HG03442 (cell line): Measurements from ENCODE around the gene PEX3.
A peak's percentile ranks its signal among the peaks of the same experiment; 100 is the strongest.
"Not testable (repeated sequence)": the region's sequence is repeated elsewhere in the genome, so short reads cannot be mapped to it uniquely, and the experiment has no call there.

ENCODE experiments used
- ATAC-seq: cut with Tn5 transposase; IDR thresholded peaks from one replicate; pipeline ENCODE4 v1.9.1; 2021; ENCODE audit warnings: mild to moderate bottlenecking, moderate library complexity; ENCODE audit not compliant: unreplicated experiment

The PEX3 gene

GRCh38 chr6:143506199-143506598 is 55.6 kb downstream of the PEX3 start:
- no peak for ATAC-seq

- no peak for ATAC-seq
Observed at GRCh38 chr6:143506620-143507019, 56.0 kb downstream of the PEX3 start.

GRCh38 chr6:143507358-143508145 is 56.9 kb downstream of the PEX3 start:
- no peak for ATAC-seq

- not testable (repeated sequence) for ATAC-seq
Observed at GRCh38 chr6:143510326-143510725, 59.7 kb downstream of the PEX3 start.

GRCh38 chr6:143510991-143511891 is 60.6 kb downstream of the PEX3 start, which contains the start of gene FUCA2:
FUCA2 (minus strand) TSS chr6:143511720; CDS start chr6:143511634, 86 bp downstream.
- peak; percentile 56 for ATAC-seq

GRCh38 chr6:143513410-143513809 is 62.8 kb downstream of the PEX3 start:
- ATAC-seq: no peak

- no peak for ATAC-seq
Observed at GRCh38 chr6:143515061-143515760, 64.6 kb downstream of the PEX3 start.

GRCh38 chr6:143515766-143516355 is 65.3 kb downstream of the PEX3 start:
- no peak for ATAC-seq

- no peak for ATAC-seq
Observed at GRCh38 chr6:143516690-143517446, 66.3 kb downstream of the PEX3 start.

- no peak for ATAC-seq
Observed at GRCh38 chr6:143517447-143517773, 66.8 kb downstream of the PEX3 start.

- ATAC-seq: no peak
Observed at GRCh38 chr6:143522039-143522600, 71.5 kb downstream of the PEX3 start.

- ATAC-seq: no peak
Observed at GRCh38 chr6:143525356-143525755, 74.8 kb downstream of the PEX3 start.

GRCh38 chr6:143527677-143528076 is 77.1 kb downstream of the PEX3 start:
- ATAC-seq: no peak

- no peak for ATAC-seq
Observed at GRCh38 chr6:143528164-143528811, 77.7 kb downstream of the PEX3 start.

- ATAC-seq: no peak
Observed at GRCh38 chr6:143529095-143529494, 78.5 kb downstream of the PEX3 start.

GRCh38 chr6:143531720-143532499 is 81.3 kb downstream of the PEX3 start:
- no peak for ATAC-seq

- ATAC-seq: no peak
Observed at GRCh38 chr6:143535189-143535614, 84.6 kb downstream of the PEX3 start.

GRCh38 chr6:143536461-143536865 is 85.9 kb downstream of the PEX3 start:
- peak; percentile 73 for ATAC-seq
